Activated T-cell treated with anti-CD3 and anti-CD28 coated beads for 48 hours (primary cell): Measurements from ENCODE around the gene ROBO1.
"Not testable (repeated sequence)": the region's sequence is repeated elsewhere in the genome, so short reads cannot be mapped to it uniquely, and the experiment has no call there.

Experiments
- DNase-seq: peaks from one replicate; pipeline ENCODE4 v3.0.0-alpha.2; 2020; ENCODE audit warnings: low read depth

ROBO1 gene

GRCh38 chr3:78794431-78794830, 973.4 kb downstream of the ROBO1 start:
- no peak for DNase-seq

GRCh38 chr3:78792733-78793132, 975.1 kb downstream of the ROBO1 start:
- DNase-seq = no peak

GRCh38 chr3:78792212-78792611, 975.6 kb downstream of the ROBO1 start:
- no peak for DNase-seq

- no peak for DNase-seq
These were observed 976.0 kb downstream of the ROBO1 start for GRCh38 chr3:78791753-78792152.

- DNase-seq = no peak
These were observed 979.0 kb downstream of the ROBO1 start for GRCh38 chr3:78788839-78789238.

GRCh38 chr3:78785004-78785403, 982.8 kb downstream of the ROBO1 start:
- no peak for DNase-seq

GRCh38 chr3:78781351-78781750, 986.4 kb downstream of the ROBO1 start:
- no peak for DNase-seq

- DNase-seq = no peak
These were observed 1001.9 kb downstream of the ROBO1 start for GRCh38 chr3:78765671-78766485.

- no peak for DNase-seq
These were observed 1003.2 kb downstream of the ROBO1 start for GRCh38 chr3:78764634-78765033.

- no peak for DNase-seq
These were observed 1005.7 kb downstream of the ROBO1 start for GRCh38 chr3:78762121-78762520.

GRCh38 chr3:78761126-78761525, 1006.7 kb downstream of the ROBO1 start:
- no peak for DNase-seq

GRCh38 chr3:78757731-78758130, 1010.1 kb downstream of the ROBO1 start:
- no peak for DNase-seq

GRCh38 chr3:78754066-78754743, 1013.6 kb downstream of the ROBO1 start:
- DNase-seq = no peak

- DNase-seq = no peak
These were observed 1016.5 kb downstream of the ROBO1 start for GRCh38 chr3:78751266-78751665.

- not testable (repeated sequence) for DNase-seq
These were observed 1017.5 kb downstream of the ROBO1 start for GRCh38 chr3:78750291-78750690.

GRCh38 chr3:78749056-78749455, 1018.7 kb downstream of the ROBO1 start:
- no peak for DNase-seq

GRCh38 chr3:78745847-78746246, 1022.0 kb downstream of the ROBO1 start:
- DNase-seq = no peak

GRCh38 chr3:78742491-78742890, 1025.3 kb downstream of the ROBO1 start:
- DNase-seq = no peak

GRCh38 chr3:78742041-78742440, 1025.8 kb downstream of the ROBO1 start:
- DNase-seq = no peak

- no peak for DNase-seq
These were observed 1026.6 kb downstream of the ROBO1 start for GRCh38 chr3:78741066-78741645.

GRCh38 chr3:78738833-78739232, 1029.0 kb downstream of the ROBO1 start:
- DNase-seq = no peak

GRCh38 chr3:78737988-78738387, 1029.8 kb downstream of the ROBO1 start:
- no peak for DNase-seq

GRCh38 chr3:78736863-78737262, 1030.9 kb downstream of the ROBO1 start:
- no peak for DNase-seq
